DOHH2 (cell line): ENCODE results near the gene DNAJC17.

Source experiments
- EZH2phosphoT487 ChIP-seq: fragments of 200-600 bp; sonication (generic); IDR thresholded peaks from 2 replicates; pipeline ENCODE4 v1.6.1; 2017; ENCODE audit warnings: borderline replicate concordance, mild to moderate bottlenecking, antibody characterized with exemption, low read length, moderate library complexity, mixed read lengths
- TF ChIP-seq, protein P1 (sequence below): fragments of 200-600 bp; sonication (generic); IDR thresholded peaks from one replicate; pipeline ENCODE4 v1.5.1; 2014; ENCODE audit warnings: antibody characterized with exemption, mild to moderate bottlenecking, low read depth, low read length; ENCODE audit not compliant: poor library complexity, severe bottlenecking

DNA sequence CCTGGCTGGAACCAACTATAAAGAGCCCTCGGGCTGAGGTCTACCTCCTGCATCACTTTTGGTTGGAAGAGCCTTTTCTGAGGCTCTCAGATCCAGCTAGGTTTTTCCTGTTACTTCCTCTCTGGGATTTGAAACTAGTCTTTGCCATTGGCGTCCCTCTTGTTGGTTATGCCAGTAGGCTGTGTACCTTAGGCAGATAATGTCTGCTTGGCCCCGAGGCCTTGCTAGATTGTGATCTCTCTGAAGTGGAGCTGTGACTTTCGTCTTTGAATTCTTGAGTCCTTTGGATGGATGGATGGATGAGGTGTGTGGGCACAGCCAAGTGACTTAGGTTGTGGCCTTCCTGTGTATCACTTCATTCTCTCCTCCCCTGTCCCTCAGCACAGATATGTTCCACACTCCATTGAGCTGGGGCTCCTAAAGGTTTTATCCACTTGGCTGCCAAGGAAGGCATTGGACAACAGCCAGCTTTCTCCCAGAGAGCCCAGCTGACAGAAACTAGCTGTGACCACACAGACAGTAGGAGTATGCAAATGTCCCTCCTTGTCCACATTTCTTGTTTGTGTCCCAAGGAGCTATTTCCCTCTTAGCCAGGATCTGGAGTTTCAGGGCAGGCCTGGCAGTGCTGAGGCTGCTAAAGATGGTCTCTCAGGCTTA, 7.9 kb upstream of the DNAJC17 start:
- no peak for TF ChIP-seq EZH2phosphoT487
- TF ChIP-seq, protein P1, sequence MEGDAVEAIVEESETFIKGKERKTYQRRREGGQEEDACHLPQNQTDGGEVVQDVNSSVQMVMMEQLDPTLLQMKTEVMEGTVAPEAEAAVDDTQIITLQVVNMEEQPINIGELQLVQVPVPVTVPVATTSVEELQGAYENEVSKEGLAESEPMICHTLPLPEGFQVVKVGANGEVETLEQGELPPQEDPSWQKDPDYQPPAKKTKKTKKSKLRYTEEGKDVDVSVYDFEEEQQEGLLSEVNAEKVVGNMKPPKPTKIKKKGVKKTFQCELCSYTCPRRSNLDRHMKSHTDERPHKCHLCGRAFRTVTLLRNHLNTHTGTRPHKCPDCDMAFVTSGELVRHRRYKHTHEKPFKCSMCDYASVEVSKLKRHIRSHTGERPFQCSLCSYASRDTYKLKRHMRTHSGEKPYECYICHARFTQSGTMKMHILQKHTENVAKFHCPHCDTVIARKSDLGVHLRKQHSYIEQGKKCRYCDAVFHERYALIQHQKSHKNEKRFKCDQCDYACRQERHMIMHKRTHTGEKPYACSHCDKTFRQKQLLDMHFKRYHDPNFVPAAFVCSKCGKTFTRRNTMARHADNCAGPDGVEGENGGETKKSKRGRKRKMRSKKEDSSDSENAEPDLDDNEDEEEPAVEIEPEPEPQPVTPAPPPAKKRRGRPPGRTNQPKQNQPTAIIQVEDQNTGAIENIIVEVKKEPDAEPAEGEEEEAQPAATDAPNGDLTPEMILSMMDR = no peak
